GM23338 (cell line): Measurements from ENCODE around the gene CHRD. TPM values are rescaled to one million over a fixed set of nuclear protein-coding genes. Genes with fewer than 3 reads are reported as not detected.

Experiments used
- ATAC-seq: fragments of 200-7000 bp; cut with Tn5 transposase; 3 replicates; pipeline ENCODE4 v1.9.1; 2020
- DNase-seq: peaks from one replicate; pipeline ENCODE4 v3.0.0-alpha.2; 2015; ENCODE audit warnings: low spot score
- H2AFZ ChIP-seq: fragments of 200-600 bp; sonication (generic); 2 replicates; pipeline ENCODE4 v1.8.0; 2016; ENCODE audit warnings: antibody characterized with exemption, mild to moderate bottlenecking, moderate library complexity
- H3F3A ChIP-seq: fragments of 200-600 bp; sonication (generic); replicated peaks from 2 replicates; pipeline ENCODE4 v1.8.0; 2017; ENCODE audit warnings: antibody characterized with exemption, mixed run types, low read depth
- H3K27ac ChIP-seq: fragments of 200-600 bp; sonication (generic); 2 replicates; pipeline ENCODE4 v1.6.1; 2016; ENCODE audit warnings: low read depth
- H3K27me3 ChIP-seq: fragments of 200-600 bp; sonication (generic); 2 replicates; pipeline ENCODE4 v1.8.0; 2016; ENCODE audit warnings: mild to moderate bottlenecking, mixed run types, moderate library complexity; ENCODE audit not compliant: insufficient read depth
- H3K36me3 ChIP-seq: fragments of 200-600 bp; sonication (generic); 2 replicates; pipeline ENCODE4 v1.8.0; 2016; ENCODE audit warnings: mild to moderate bottlenecking; ENCODE audit not compliant: insufficient read depth
- H3K4me1 ChIP-seq: fragments of 200-600 bp; sonication (generic); 2 replicates; pipeline ENCODE4 v1.8.0; 2016; ENCODE audit warnings: mild to moderate bottlenecking, moderate library complexity; ENCODE audit not compliant: insufficient read depth
- H3K4me2 ChIP-seq: fragments of 200-600 bp; sonication (generic); 2 replicates; pipeline ENCODE4 v1.7.1; 2017; ENCODE audit warnings: mixed run types
- H3K4me3 ChIP-seq: fragments of 200-600 bp; sonication (generic); 2 replicates; pipeline ENCODE4 v1.6.1; 2016; ENCODE audit warnings: mixed run types
- H3K79me2 ChIP-seq: fragments of 200-600 bp; sonication (generic); replicated peaks from 2 replicates; pipeline ENCODE4 v1.8.0; 2017; ENCODE audit warnings: mild to moderate bottlenecking; ENCODE audit not compliant: insufficient read depth
- H3K9me2 ChIP-seq: fragments of 200-600 bp; sonication (generic); 2 replicates; pipeline ENCODE4 v1.8.0; 2017; ENCODE audit not compliant: insufficient read depth
- H4K20me1 ChIP-seq: fragments of 200-600 bp; sonication (generic); replicated peaks from 2 replicates; pipeline ENCODE4 v1.8.0; 2017; ENCODE audit warnings: mild to moderate bottlenecking; ENCODE audit not compliant: insufficient read depth
- H3K27ac Mint-ChIP-seq: 2 replicates; pipeline ENCODE4 v1.8.0; 2020; ENCODE audit warnings: inconsistent platforms, mild to moderate bottlenecking, moderate library complexity, mixed read lengths
- H3K27me3 Mint-ChIP-seq: 3 replicates; pipeline ENCODE4 v1.8.0; 2022; ENCODE audit warnings: low read depth, mild to moderate bottlenecking, moderate library complexity, mixed read lengths, inconsistent platforms; ENCODE audit not compliant: insufficient read depth, poor library complexity
- H3K36me3 Mint-ChIP-seq: 3 replicates; pipeline ENCODE4 v1.8.0; 2021; ENCODE audit warnings: low read depth, mild to moderate bottlenecking, inconsistent platforms, moderate library complexity, mixed read lengths
- H3K4me1 Mint-ChIP-seq: 3 replicates; pipeline ENCODE4 v1.8.0; 2020; ENCODE audit warnings: mild to moderate bottlenecking, inconsistent platforms, mixed read lengths
- H3K4me3 Mint-ChIP-seq: 3 replicates; pipeline ENCODE4 v1.8.0; 2021; ENCODE audit warnings: moderate library complexity, mild to moderate bottlenecking, inconsistent platforms, mixed read lengths
- H3K9me3 Mint-ChIP-seq: 3 replicates; pipeline ENCODE4 v1.8.0; 2020; ENCODE audit warnings: moderate library complexity, mild to moderate bottlenecking, inconsistent platforms, mixed read lengths
- CREB1 ChIP-seq: fragments of 250-450 bp; sonication (Bioruptor Pico); IDR thresholded peaks from 2 replicates; pipeline ENCODE4 v1.5.0; 2020; ENCODE audit warnings: low read depth, mild to moderate bottlenecking, moderate library complexity
- EZH2 ChIP-seq: fragments of 200-600 bp; sonication (generic); IDR thresholded peaks from one replicate; pipeline ENCODE4 v1.8.0; 2017; ENCODE audit warnings: antibody characterized with exemption, mild to moderate bottlenecking, low read depth; ENCODE audit not compliant: unreplicated experiment
- EZH2phosphoT487 ChIP-seq: fragments of 200-600 bp; sonication (generic); IDR thresholded peaks from one replicate; pipeline ENCODE4 v1.8.1; 2018; ENCODE audit warnings: antibody characterized with exemption; ENCODE audit not compliant: unreplicated experiment
- JUNB ChIP-seq: IDR thresholded peaks from one replicate; pipeline ENCODE4 v1.6.1; 2016; ENCODE audit warnings: antibody characterized with exemption; ENCODE audit not compliant: unreplicated experiment
- NANOG ChIP-seq: IDR thresholded peaks from 2 replicates; pipeline ENCODE4 v1.6.1; 2016; ENCODE audit warnings: antibody characterized with exemption, borderline replicate concordance
- POLR2AphosphoS5 ChIP-seq: IDR thresholded peaks from 2 replicates; pipeline ENCODE4 v1.6.1; 2016; ENCODE audit warnings: antibody characterized with exemption, low read depth
- STAT1 ChIP-seq: IDR thresholded peaks from one replicate; pipeline ENCODE4 v1.6.1; 2016; ENCODE audit warnings: antibody characterized with exemption; ENCODE audit not compliant: unreplicated experiment
- ZNF114 ChIP-seq: fragments of 250-450 bp; sonication (Bioruptor Pico); IDR thresholded peaks from 2 replicates; pipeline ENCODE4 v1.5.0; 2020; ENCODE audit warnings: mild to moderate bottlenecking, moderate library complexity
- ZNF331 ChIP-seq: fragments of 250-450 bp; sonication (Bioruptor Pico); IDR thresholded peaks from 2 replicates; pipeline ENCODE4 v1.5.0; 2020; ENCODE audit warnings: low read depth, mild to moderate bottlenecking, moderate library complexity
- polyA plus RNA-seq: library from polyadenylated mRNA; unstranded; fragments of >200 nt; fragmentation: Nextera tagmentation; extraction: Ambion mirVana; gene quantifications from 2 replicates; pipeline ENCODE4 v1.2.1, GENCODE V29; 2016
- total RNA-seq: library from RNA; depleted of rRNA; stranded (reverse); fragments of >200 nt; shearing (Covaris generic); gene quantifications from 2 replicates; pipeline ENCODE4 v1.2.3, GENCODE V29; 2014
- TF ChIP-seq, protein P1 (sequence below), 2 experiments: fragments of 200-600 bp in 1 of 2; sonication (generic) in 1 of 2; conservative IDR thresholded peaks; 2 replicates each; pipeline versions ENCODE4 v1.5.1 to v1.6.1; 2016 to 2017; ENCODE audit warnings: antibody characterized with exemption in 2 of 2, low read depth in 2 of 2, mild to moderate bottlenecking in 2 of 2, moderate library complexity in 1 of 2
- TF ChIP-seq, protein P2 (sequence below): IDR thresholded peaks from one replicate; pipeline ENCODE4 v1.6.1; 2018; ENCODE audit warnings: antibody characterized with exemption; ENCODE audit not compliant: unreplicated experiment

CHRD gene
- total and polyA plus RNA-seq, 2 experiments from 2014 or later = 0.34 to 0.66 TPM

DNA sequence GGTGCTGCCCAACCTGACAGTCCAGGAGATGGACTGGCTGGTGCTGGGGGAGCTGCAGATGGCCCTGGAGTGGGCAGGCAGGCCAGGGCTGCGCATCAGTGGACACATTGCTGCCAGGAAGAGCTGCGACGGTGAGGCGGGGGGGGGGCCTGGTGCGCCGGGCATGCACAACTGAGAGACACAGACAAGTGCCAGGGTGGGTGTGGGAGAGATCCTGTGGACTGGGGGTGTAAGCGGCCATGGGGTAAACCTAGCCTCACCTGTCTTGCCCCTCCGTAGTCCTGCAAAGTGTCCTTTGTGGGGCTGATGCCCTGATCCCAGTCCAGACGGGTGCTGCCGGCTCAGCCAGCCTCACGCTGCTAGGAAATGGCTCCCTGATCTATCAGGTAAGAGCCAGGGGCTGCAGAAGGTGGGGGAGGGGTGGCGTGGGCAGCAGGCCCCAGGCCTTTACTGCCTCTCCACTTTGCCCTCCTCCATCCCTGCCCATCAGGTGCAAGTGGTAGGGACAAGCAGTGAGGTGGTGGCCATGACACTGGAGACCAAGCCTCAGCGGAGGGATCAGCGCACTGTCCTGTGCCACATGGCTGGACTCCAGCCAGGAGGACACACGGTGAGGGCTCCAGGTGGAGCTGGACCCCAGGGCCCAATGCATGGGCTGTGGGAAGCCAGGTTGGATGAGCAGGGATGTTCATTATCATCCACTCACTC lies 3.3 kb downstream of the CHRD start (continued):
- TF ChIP-seq, protein P1, sequence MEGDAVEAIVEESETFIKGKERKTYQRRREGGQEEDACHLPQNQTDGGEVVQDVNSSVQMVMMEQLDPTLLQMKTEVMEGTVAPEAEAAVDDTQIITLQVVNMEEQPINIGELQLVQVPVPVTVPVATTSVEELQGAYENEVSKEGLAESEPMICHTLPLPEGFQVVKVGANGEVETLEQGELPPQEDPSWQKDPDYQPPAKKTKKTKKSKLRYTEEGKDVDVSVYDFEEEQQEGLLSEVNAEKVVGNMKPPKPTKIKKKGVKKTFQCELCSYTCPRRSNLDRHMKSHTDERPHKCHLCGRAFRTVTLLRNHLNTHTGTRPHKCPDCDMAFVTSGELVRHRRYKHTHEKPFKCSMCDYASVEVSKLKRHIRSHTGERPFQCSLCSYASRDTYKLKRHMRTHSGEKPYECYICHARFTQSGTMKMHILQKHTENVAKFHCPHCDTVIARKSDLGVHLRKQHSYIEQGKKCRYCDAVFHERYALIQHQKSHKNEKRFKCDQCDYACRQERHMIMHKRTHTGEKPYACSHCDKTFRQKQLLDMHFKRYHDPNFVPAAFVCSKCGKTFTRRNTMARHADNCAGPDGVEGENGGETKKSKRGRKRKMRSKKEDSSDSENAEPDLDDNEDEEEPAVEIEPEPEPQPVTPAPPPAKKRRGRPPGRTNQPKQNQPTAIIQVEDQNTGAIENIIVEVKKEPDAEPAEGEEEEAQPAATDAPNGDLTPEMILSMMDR (conservative IDR thresholded peaks at IDR 0.05; ENCODE audit: low read depth in 2 of 2) = no peak
- TF ChIP-seq ZNF114 (CRISPR knock-in tag) (no peak), JUNB (no peak), CREB1 (no peak), STAT1 (no peak), POLR2AphosphoS5 (no peak)
- TF ChIP-seq, protein P2, sequence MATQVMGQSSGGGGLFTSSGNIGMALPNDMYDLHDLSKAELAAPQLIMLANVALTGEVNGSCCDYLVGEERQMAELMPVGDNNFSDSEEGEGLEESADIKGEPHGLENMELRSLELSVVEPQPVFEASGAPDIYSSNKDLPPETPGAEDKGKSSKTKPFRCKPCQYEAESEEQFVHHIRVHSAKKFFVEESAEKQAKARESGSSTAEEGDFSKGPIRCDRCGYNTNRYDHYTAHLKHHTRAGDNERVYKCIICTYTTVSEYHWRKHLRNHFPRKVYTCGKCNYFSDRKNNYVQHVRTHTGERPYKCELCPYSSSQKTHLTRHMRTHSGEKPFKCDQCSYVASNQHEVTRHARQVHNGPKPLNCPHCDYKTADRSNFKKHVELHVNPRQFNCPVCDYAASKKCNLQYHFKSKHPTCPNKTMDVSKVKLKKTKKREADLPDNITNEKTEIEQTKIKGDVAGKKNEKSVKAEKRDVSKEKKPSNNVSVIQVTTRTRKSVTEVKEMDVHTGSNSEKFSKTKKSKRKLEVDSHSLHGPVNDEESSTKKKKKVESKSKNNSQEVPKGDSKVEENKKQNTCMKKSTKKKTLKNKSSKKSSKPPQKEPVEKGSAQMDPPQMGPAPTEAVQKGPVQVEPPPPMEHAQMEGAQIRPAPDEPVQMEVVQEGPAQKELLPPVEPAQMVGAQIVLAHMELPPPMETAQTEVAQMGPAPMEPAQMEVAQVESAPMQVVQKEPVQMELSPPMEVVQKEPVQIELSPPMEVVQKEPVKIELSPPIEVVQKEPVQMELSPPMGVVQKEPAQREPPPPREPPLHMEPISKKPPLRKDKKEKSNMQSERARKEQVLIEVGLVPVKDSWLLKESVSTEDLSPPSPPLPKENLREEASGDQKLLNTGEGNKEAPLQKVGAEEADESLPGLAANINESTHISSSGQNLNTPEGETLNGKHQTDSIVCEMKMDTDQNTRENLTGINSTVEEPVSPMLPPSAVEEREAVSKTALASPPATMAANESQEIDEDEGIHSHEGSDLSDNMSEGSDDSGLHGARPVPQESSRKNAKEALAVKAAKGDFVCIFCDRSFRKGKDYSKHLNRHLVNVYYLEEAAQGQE = no peak

DNA sequence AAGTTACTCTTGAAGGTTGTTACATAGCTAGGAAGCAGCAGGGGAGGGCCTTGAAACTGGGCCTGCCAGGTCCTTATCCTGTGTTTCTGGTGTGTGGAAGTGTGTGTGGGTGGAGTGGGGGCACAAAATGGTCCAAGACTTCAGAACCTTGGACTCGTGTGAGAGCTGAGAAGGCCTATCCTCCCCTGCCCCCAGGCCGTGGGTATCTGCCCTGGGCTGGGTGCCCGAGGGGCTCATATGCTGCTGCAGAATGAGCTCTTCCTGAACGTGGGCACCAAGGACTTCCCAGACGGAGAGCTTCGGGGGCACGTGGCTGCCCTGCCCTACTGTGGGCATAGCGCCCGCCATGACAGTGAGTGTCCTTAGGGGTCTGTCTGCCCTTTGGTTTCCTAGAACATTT lies 4.5 kb downstream of the CHRD start:
- H4K20me1 ChIP-seq = no peaks in the 10 kb centered on the region
- H3K4me1 ChIP-seq = no peaks in the 10 kb centered on the region; the same call in 1 of the 2 replicates
- no peaks in the 10 kb centered on the region for H3K36me3 Mint-ChIP-seq
- H3K4me2 ChIP-seq = no peak overlapping the region
- H3K4me1 Mint-ChIP-seq = peaks cover 2% of the 10 kb centered on the region; the same call in 2 of the 3 replicates
- no peak overlapping the region for H3K4me3 Mint-ChIP-seq
- no peaks in the 10 kb centered on the region for H3F3A ChIP-seq
- H3K4me3 ChIP-seq = no peak overlapping the region
- H3K36me3 ChIP-seq = no peaks in the 10 kb centered on the region
- DNase-seq (no peak), ATAC-seq (no peak)
- no peak overlapping the region for H2AFZ ChIP-seq
- H3K27ac ChIP-seq = no peak overlapping the region
- peaks cover 44% of the 10 kb centered on the region for H3K27me3 ChIP-seq
- H3K79me2 ChIP-seq = no peaks in the 10 kb centered on the region
- no peaks in the 10 kb centered on the region for H3K9me3 Mint-ChIP-seq
- no peaks in the 10 kb centered on the region for H3K9me2 ChIP-seq
- no peak overlapping the region for H3K27ac Mint-ChIP-seq
- peaks cover 37% of the 10 kb centered on the region for H3K27me3 Mint-ChIP-seq
- TF ChIP-seq EZH2phosphoT487 (no peak), CREB1 (no peak), ZNF114 (CRISPR knock-in tag) (no peak), STAT1 (no peak), JUNB (no peak), POLR2AphosphoS5 (no peak), NANOG (no peak), ZNF331 (CRISPR knock-in tag) (no peak), EZH2 (no peak)
- TF ChIP-seq, protein P2 = no peak
- TF ChIP-seq, protein P1 (conservative IDR thresholded peaks at IDR 0.05; ENCODE audit: low read depth in 2 of 2) = no peak
